Neural crest cell (in vitro differentiated cells): ENCODE measurements around the gene TBC1D9B. TPM values are rescaled to one million over a fixed set of nuclear protein-coding genes. Genes with fewer than 3 reads are reported as not detected.
A peak's percentile ranks its signal among the peaks of the same experiment; 100 is the strongest.

ENCODE experiments used
- DNase-seq: peaks from one replicate; pipeline ENCODE4 v3.0.0; 2021; ENCODE audit warnings: low read depth, mixed read lengths, low spot score
- H3K27ac Mint-ChIP-seq: one replicate; pipeline ENCODE4 v1.8.0; 2021; ENCODE audit warnings: mild to moderate bottlenecking, mixed read lengths; ENCODE audit not compliant: unreplicated experiment
- H3K27me3 Mint-ChIP-seq: 2 replicates; pipeline ENCODE4 v1.8.0; 2021; ENCODE audit warnings: low read depth, mild to moderate bottlenecking, mixed read lengths
- H3K36me3 Mint-ChIP-seq: 2 replicates; pipeline ENCODE4 v1.8.0; 2021; ENCODE audit warnings: low read depth, mild to moderate bottlenecking, mixed read lengths
- H3K4me1 Mint-ChIP-seq: 2 replicates; pipeline ENCODE4 v1.8.0; 2021; ENCODE audit warnings: mixed read lengths
- H3K4me3 Mint-ChIP-seq: one replicate; pipeline ENCODE4 v1.8.0; 2021; ENCODE audit warnings: mild to moderate bottlenecking, mixed read lengths
- H3K9me3 Mint-ChIP-seq: 2 replicates; pipeline ENCODE4 v1.8.0; 2021; ENCODE audit warnings: mixed read lengths
- long read RNA-seq: library from polyadenylated mRNA; unstranded; transcript quantifications from one replicate; pipeline ENCODE4 v2.0.0, GENCODE V29; 2020
- total RNA-seq: library from RNA; stranded (reverse); gene quantifications from 2 replicates; pipeline ENCODE4 v1.2.1, GENCODE V29; 2021
- TF ChIP-seq, protein P1 (sequence below): fragments of 200-600 bp; sonication (generic); conservative IDR thresholded peaks from 2 replicates; pipeline ENCODE4 v1.5.0; 2021; ENCODE audit warnings: antibody characterized with exemption, mild to moderate bottlenecking

Gene TBC1D9B
- 101 and 107 TPM in 2 replicates for total RNA-seq
- long read RNA-seq, full-length matches to known transcripts: 5 of 22 reads
- long read RNA-seq, partial matches to known transcripts: 13 of 22 reads
- long read RNA-seq, other reads (novel, unspliced or antisense): 4 of 22 reads

DNA sequence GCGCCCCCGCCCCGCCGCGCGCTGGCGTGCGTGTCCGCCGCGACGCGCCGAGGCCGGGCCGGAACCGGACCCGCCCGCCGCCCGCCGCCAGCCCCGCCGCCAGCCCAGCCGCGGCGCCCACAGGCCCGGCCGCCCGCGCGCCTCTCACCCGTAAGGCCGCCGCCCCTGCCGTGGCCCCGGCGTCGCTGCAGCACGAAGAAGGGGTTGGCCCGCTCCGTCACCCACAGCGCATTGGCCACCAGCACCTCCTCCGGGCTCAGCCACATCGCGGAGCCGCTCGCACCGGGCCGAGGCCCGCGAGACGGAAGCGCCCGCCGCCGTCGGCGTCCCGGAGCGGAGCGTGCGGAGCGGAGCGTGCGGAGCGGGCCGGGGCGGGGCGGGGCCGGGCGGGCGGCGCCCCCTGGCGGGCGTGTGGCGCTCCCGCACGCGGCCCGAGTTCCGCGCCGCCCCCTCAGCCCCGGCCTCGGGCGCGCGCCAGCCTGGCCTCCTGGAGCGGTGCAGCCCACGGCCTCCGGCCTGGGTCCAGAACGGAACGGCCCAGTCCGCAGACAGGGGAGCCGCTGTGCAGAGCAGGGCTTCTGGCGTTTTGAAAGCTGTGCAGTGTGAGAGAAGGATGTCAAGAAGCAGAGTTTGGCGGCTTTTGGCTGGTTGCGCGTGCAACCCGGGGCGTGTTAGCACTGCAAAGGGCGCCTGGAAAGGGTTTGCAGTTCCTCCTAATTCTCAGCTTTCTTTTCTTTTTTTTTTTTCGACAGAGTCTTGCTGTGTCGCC is at the start of gene TBC1D9B:
TBC1D9B (minus strand) TSS at position 342 of the 769 bp plus-strand sequence; CDS start at position 266, 76 bp downstream.
- no peaks in the 10 kb centered on the region for H3K27me3 Mint-ChIP-seq
- H3K4me3 Mint-ChIP-seq: peak within 1 kb of the TSS; percentile 88
- no peak within 1 kb of the TSS for H3K27ac Mint-ChIP-seq
- H3K9me3 Mint-ChIP-seq: no peaks in the 10 kb centered on the region
- peak; percentile 47 for DNase-seq
- TF ChIP-seq, protein P1, sequence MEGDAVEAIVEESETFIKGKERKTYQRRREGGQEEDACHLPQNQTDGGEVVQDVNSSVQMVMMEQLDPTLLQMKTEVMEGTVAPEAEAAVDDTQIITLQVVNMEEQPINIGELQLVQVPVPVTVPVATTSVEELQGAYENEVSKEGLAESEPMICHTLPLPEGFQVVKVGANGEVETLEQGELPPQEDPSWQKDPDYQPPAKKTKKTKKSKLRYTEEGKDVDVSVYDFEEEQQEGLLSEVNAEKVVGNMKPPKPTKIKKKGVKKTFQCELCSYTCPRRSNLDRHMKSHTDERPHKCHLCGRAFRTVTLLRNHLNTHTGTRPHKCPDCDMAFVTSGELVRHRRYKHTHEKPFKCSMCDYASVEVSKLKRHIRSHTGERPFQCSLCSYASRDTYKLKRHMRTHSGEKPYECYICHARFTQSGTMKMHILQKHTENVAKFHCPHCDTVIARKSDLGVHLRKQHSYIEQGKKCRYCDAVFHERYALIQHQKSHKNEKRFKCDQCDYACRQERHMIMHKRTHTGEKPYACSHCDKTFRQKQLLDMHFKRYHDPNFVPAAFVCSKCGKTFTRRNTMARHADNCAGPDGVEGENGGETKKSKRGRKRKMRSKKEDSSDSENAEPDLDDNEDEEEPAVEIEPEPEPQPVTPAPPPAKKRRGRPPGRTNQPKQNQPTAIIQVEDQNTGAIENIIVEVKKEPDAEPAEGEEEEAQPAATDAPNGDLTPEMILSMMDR: peak; percentile 54
- peaks cover 9% of the 10 kb centered on the region for H3K4me1 Mint-ChIP-seq
- H3K36me3 Mint-ChIP-seq: peaks cover 3% of the 10 kb centered on the region

DNA sequence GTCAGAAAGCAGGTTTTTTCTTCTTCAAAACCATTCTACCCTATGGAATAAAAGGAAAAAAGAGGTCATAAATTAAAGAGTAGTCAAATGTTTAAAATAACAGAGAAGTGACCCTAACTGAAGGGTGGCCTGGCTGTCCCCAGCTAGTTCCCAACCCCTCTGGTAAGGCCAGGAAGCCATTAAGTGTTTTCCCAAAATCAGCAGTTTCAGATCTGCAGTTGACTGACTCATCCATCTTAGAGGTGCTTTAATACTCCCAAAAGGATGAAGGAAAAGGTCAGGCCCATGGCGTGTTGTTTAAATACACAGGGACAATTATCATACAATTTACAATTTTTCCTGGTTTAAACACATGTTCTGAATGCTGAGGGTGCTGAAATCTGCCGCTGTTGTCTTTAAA is 47.9 kb upstream of the TBC1D9B start:
- Mint-ChIP-seq H3K4me1 (no peaks in the 10 kb centered on the region), H3K4me3 (no peak overlapping the region), H3K36me3 (peaks cover 48% of the 10 kb centered on the region), H3K27ac (no peak overlapping the region), H3K27me3 (no peaks in the 10 kb centered on the region), H3K9me3 (no peaks in the 10 kb centered on the region)
- no peak for DNase-seq
- TF ChIP-seq, protein P1: no peak

DNA sequence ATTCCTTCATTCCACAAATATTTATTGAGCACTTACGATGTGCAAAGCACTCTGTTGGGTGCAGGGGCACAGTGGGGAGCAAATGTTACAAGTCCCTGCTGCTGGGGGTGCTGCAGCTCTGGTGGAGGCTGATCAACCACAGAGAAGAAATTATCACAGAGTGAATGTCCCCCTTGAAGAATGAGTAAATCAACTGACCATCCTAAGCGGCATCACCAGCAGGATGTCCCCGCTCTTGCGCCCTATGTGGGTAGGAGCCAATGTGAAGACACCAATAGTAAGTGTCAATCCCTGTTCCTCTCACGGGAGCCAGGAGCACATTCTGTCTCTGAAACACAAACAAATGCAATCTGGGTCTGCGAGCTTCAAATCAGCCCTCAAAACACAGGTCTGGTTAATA is 47.4 kb upstream of the TBC1D9B start:
- TF ChIP-seq, protein P1: no peak
- Mint-ChIP-seq H3K36me3 (peaks cover 46% of the 10 kb centered on the region), H3K27me3 (no peaks in the 10 kb centered on the region), H3K4me3 (no peak overlapping the region), H3K9me3 (no peaks in the 10 kb centered on the region), H3K27ac (no peak overlapping the region), H3K4me1 (no peaks in the 10 kb centered on the region)
- DNase-seq: no peak

DNA sequence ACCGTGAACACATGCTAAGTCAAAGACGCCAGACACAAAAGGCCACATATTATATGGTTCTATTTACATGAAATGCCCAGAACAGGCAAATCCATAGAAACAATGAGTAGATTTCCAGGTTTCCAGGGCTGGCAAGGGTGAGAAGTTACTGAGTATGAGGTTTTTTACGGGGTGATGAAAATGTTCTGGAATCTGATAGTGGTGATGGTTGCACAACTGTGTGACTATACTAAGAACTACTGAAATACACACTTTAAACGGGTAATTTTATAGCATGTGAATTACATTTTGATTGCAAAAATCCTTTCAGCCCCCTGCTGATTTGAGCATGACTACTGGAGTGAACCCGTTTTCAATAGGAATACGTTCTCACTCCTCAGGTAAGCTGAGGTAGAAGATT is 46.7 kb upstream of the TBC1D9B start:
- Mint-ChIP-seq H3K36me3 (peaks cover 46% of the 10 kb centered on the region), H3K27ac (no peak overlapping the region), H3K4me1 (no peaks in the 10 kb centered on the region), H3K4me3 (no peak overlapping the region), H3K27me3 (no peaks in the 10 kb centered on the region), H3K9me3 (no peaks in the 10 kb centered on the region)
- TF ChIP-seq, protein P1: no peak
- no peak for DNase-seq

DNA sequence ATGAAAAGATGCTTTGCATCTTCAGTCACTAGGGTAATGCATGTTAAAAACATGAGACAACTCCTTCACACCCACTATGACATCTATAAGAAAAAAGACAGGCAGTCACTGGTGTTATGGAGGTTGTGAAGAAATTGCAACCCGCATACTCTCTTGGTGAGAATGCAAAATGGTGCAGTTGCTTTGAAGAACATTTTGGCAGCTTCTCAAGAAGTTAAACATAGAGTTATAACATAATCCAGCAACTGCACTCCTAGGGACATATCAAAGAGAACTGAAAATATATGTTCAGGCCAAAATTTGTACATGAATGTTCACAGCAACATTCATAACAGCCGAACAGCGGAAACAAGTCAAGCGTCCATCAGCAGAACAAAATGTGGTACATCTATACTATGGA is 46.3 kb upstream of the TBC1D9B start:
- TF ChIP-seq, protein P1: no peak
- H3K9me3 Mint-ChIP-seq: no peaks in the 10 kb centered on the region
- no peak overlapping the region for H3K4me3 Mint-ChIP-seq
- no peaks in the 10 kb centered on the region for H3K4me1 Mint-ChIP-seq
- no peak overlapping the region for H3K27ac Mint-ChIP-seq
- peaks cover 43% of the 10 kb centered on the region for H3K36me3 Mint-ChIP-seq
- H3K27me3 Mint-ChIP-seq: no peaks in the 10 kb centered on the region
- DNase-seq: no peak
